HG02852 (cell line): ENCODE results near the gene ELANE.
"Not testable (repeated sequence)": the region's sequence is repeated elsewhere in the genome, so short reads cannot be mapped to it uniquely, and the experiment has no call there.

Experiments used
- ATAC-seq: cut with Tn5 transposase; IDR thresholded peaks from one replicate; pipeline ENCODE4 v1.9.1; 2021; ENCODE audit warnings: mild to moderate bottlenecking, moderate library complexity; ENCODE audit not compliant: unreplicated experiment

The ELANE gene

GRCh38 chr19:835210-835810, 16.8 kb upstream of the ELANE start:
- ATAC-seq: no peak

GRCh38 chr19:840519-841206, 11.4 kb upstream of the ELANE start, which contains the start of gene PRTN3:
Gene PRTN3 (plus strand): TSS chr19:840999. CDS start chr19:841009, 10 bp downstream.
- no peak for ATAC-seq

- ATAC-seq: not testable (repeated sequence)
Measured at GRCh38 chr19:842802-843179, 9.3 kb upstream of the ELANE start.

- no peak for ATAC-seq
Measured at GRCh38 chr19:843180-843835, 8.8 kb upstream of the ELANE start.

GRCh38 chr19:843836-844545, 8.1 kb upstream of the ELANE start:
- no peak for ATAC-seq

GRCh38 chr19:844546-844971, 7.5 kb upstream of the ELANE start:
- no peak for ATAC-seq

- no peak for ATAC-seq
Measured at GRCh38 chr19:845707-846521, 6.2 kb upstream of the ELANE start.

- no peak for ATAC-seq
Measured at GRCh38 chr19:848386-848921, 3.6 kb upstream of the ELANE start.

- not testable (repeated sequence) for ATAC-seq
Measured at GRCh38 chr19:849195-849594, 2.9 kb upstream of the ELANE start.

- no peak for ATAC-seq
Measured at GRCh38 chr19:850221-850978, 1.7 kb upstream of the ELANE start.

GRCh38 chr19:850979-851335, 1.1 kb upstream of the ELANE start:
- no peak for ATAC-seq

- ATAC-seq: no peak
Measured at GRCh38 chr19:853014-853585, 997 bp downstream of the ELANE start.

GRCh38 chr19:853614-854220, 1.6 kb downstream of the ELANE start:
- not testable (repeated sequence) for ATAC-seq

GRCh38 chr19:854549-854948, 2.4 kb downstream of the ELANE start:
- ATAC-seq: no peak

- ATAC-seq: no peak
Measured at GRCh38 chr19:855142-855541, 3.0 kb downstream of the ELANE start.

- no peak for ATAC-seq
Measured at GRCh38 chr19:855566-856120, 3.5 kb downstream of the ELANE start.

GRCh38 chr19:858284-858683, 6.2 kb downstream of the ELANE start:
- ATAC-seq: no peak
